OCI-LY1 (cell line): ENCODE data around the gene CYP2C19.

Experiments used
- H2AFZ ChIP-seq: fragments of 200-600 bp; sonication (generic), shearing (Covaris generic); 2 replicates; pipeline ENCODE4 v1.6.0; 2014; ENCODE audit warnings: antibody characterized with exemption, mild to moderate bottlenecking, low read length
- H3F3A ChIP-seq: fragments of 200-600 bp; sonication (generic), shearing (Covaris generic); 2 replicates; pipeline ENCODE4 v1.6.0; 2014; ENCODE audit warnings: mild to moderate bottlenecking, antibody characterized with exemption, low read length, moderate library complexity; ENCODE audit not compliant: insufficient read depth
- H3K27ac ChIP-seq: fragments of 200-600 bp; sonication (generic); 2 replicates; pipeline ENCODE4 v1.5.1; 2014; ENCODE audit warnings: low read length, mixed run types, mild to moderate bottlenecking, low read depth; ENCODE audit not compliant: poor library complexity, severe bottlenecking
- H3K27me3 ChIP-seq: fragments of 200-600 bp; sonication (generic); 2 replicates; pipeline ENCODE4 v1.6.0; 2014; ENCODE audit warnings: antibody characterized with exemption, mild to moderate bottlenecking, low read length, moderate library complexity; ENCODE audit not compliant: insufficient read depth
- H3K36me3 ChIP-seq: fragments of 200-600 bp; sonication (generic); 2 replicates; pipeline ENCODE4 v1.6.1; 2014; ENCODE audit warnings: mild to moderate bottlenecking, antibody characterized with exemption, low read length, moderate library complexity, mixed read lengths; ENCODE audit not compliant: insufficient read depth
- H3K4me1 ChIP-seq: fragments of 200-600 bp; sonication (generic); 2 replicates; pipeline ENCODE4 v1.5.1; 2014; ENCODE audit warnings: mild to moderate bottlenecking, low read length, moderate library complexity; ENCODE audit not compliant: insufficient read depth, severe bottlenecking
- H3K4me2 ChIP-seq: fragments of 200-600 bp; sonication (generic), shearing (Covaris generic); 2 replicates; pipeline ENCODE4 v1.6.1; 2014; ENCODE audit warnings: low read length
- H3K4me3 ChIP-seq: fragments of 200-600 bp; sonication (generic); 2 replicates; pipeline ENCODE4 v1.5.1; 2014; ENCODE audit warnings: low read length, low read depth, mild to moderate bottlenecking, mixed read lengths; ENCODE audit not compliant: poor library complexity, severe bottlenecking
- H3K79me2 ChIP-seq: fragments of 200-600 bp; shearing (Covaris generic); 2 replicates; pipeline ENCODE4 v1.6.1; 2016; ENCODE audit warnings: mixed run types, low read length, mixed read lengths; ENCODE audit not compliant: insufficient read depth
- H3K9ac ChIP-seq: fragments of 200-600 bp; sonication (generic), shearing (Covaris generic); 2 replicates; pipeline ENCODE4 v1.6.1; 2014; ENCODE audit warnings: mild to moderate bottlenecking, low read length, mixed read lengths
- H3K9me2 ChIP-seq: fragments of 200-600 bp; sonication (generic), shearing (Covaris generic); 2 replicates; pipeline ENCODE4 v1.6.1; 2014; ENCODE audit warnings: low read depth, mild to moderate bottlenecking, low read length, mixed read lengths
- H3K9me3 ChIP-seq: fragments of 200-600 bp; shearing (Covaris generic); 2 replicates; pipeline ENCODE4 v1.6.1; 2014; ENCODE audit warnings: low read length, mixed read lengths
- H4K20me1 ChIP-seq: fragments of 200-600 bp; sonication (generic), shearing (Covaris generic); 2 replicates; pipeline ENCODE4 v1.6.0; 2016; ENCODE audit warnings: mild to moderate bottlenecking, low read length; ENCODE audit not compliant: insufficient read depth
- EZH2 ChIP-seq: fragments of 200-600 bp; sonication (generic), shearing (Covaris generic); IDR thresholded peaks from 2 replicates; pipeline ENCODE4 v1.8.0; 2017; ENCODE audit warnings: borderline replicate concordance, mixed run types, mild to moderate bottlenecking, antibody characterized with exemption, low read length, moderate library complexity, mixed read lengths
- TF ChIP-seq, protein P1 (sequence below): fragments of 200-600 bp; sonication (generic), shearing (Covaris generic); IDR thresholded peaks from 2 replicates; pipeline ENCODE4 v1.5.1; 2017; ENCODE audit warnings: mild to moderate bottlenecking, antibody characterized with exemption, low read length, moderate library complexity, mixed read lengths

Gene CYP2C19

DNA sequence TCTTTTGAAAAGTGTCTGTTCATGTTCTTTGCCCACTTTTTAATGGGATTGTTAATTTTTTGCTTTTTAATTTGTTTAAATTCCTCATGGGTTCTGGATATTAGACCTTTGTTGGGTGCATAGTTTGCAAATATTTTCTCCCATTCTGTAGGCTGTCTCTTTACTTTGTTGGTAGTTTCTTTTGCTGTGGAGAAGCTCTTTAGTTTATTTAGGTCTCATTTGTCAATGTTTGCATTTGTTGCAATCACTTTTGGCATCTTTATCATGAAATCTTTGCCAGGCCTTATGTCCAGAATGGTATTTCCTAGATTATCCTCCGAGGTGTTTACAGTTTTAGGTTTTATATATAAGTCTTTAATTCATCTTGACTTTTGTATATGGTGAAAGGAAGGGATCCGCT lies 23.9 kb upstream of the CYP2C19 start:
- Histone ChIP-seq H3K9ac (no peak overlapping the region), H3K4me2 (no peak overlapping the region), H4K20me1 (no peaks in the 10 kb centered on the region), H3K79me2 (no peaks in the 10 kb centered on the region), H3K4me3 (no peak overlapping the region), H3F3A (no peaks in the 10 kb centered on the region), H3K27me3 (no peaks in the 10 kb centered on the region), H3K27ac (no peak overlapping the region), H3K9me2 (no peaks in the 10 kb centered on the region), H3K9me3 (no peaks in the 10 kb centered on the region), H3K4me1 (no peaks in the 10 kb centered on the region), H3K36me3 (no peaks in the 10 kb centered on the region), H2AFZ (no peak overlapping the region)
- TF ChIP-seq EZH2, result no peak
- TF ChIP-seq, protein P1, sequence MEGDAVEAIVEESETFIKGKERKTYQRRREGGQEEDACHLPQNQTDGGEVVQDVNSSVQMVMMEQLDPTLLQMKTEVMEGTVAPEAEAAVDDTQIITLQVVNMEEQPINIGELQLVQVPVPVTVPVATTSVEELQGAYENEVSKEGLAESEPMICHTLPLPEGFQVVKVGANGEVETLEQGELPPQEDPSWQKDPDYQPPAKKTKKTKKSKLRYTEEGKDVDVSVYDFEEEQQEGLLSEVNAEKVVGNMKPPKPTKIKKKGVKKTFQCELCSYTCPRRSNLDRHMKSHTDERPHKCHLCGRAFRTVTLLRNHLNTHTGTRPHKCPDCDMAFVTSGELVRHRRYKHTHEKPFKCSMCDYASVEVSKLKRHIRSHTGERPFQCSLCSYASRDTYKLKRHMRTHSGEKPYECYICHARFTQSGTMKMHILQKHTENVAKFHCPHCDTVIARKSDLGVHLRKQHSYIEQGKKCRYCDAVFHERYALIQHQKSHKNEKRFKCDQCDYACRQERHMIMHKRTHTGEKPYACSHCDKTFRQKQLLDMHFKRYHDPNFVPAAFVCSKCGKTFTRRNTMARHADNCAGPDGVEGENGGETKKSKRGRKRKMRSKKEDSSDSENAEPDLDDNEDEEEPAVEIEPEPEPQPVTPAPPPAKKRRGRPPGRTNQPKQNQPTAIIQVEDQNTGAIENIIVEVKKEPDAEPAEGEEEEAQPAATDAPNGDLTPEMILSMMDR, result no peak

DNA sequence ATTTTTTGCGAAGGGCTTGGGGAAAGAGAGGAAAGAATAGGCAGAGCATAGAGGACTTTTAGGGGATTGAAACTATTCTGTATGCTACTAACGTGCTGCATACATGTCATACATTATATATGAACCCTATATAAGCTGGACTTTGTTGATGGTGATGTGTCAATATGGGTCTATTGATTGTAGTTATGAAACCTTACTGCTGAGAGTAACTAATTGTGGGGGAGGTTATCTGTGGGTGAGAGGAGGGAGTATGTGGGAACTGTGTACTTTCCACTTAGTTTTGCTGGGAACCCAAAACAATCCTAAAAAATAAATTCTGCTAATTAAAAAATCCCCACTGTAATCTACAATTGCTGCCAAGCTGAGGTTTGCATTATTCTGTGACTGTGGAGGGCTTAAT lies 15.3 kb upstream of the CYP2C19 start:
- no peaks in the 10 kb centered on the region for H3K36me3 ChIP-seq
- H3K9me3 ChIP-seq, result no peaks in the 10 kb centered on the region
- H3K27ac ChIP-seq, result no peak overlapping the region
- H2AFZ ChIP-seq, result no peak overlapping the region
- TF ChIP-seq EZH2, result no peak
- TF ChIP-seq, protein P1, result no peak
- H3K9me2 ChIP-seq, result no peaks in the 10 kb centered on the region
- H3K4me2 ChIP-seq, result no peak overlapping the region
- H3K79me2 ChIP-seq, result no peaks in the 10 kb centered on the region
- H3F3A ChIP-seq, result no peaks in the 10 kb centered on the region
- H3K9ac ChIP-seq, result no peak overlapping the region
- H3K4me1 ChIP-seq, result no peaks in the 10 kb centered on the region
- no peaks in the 10 kb centered on the region for H4K20me1 ChIP-seq
- no peak overlapping the region for H3K4me3 ChIP-seq
- no peaks in the 10 kb centered on the region for H3K27me3 ChIP-seq

DNA sequence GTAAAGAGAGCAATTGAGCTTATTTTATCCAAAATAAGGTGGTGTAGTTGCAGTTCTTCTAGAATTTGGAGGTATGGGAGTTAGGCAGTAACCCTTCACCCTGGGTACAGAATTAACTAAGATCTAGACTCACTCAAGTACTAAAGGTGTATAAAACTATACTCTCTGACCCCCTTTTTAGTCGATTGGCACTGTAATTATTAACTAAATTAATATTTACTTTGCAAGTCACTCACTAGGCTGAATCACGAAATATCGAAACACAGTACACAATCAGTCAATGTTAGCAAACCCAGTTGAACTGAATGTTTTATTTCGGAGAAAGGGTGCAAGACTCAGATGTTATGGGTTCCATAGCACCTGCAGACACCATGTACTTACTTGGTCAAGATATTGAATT lies 14.6 kb upstream of the CYP2C19 start:
- TF ChIP-seq EZH2, result no peak
- TF ChIP-seq, protein P1, result no peak
- Histone ChIP-seq H3K9me2 (no peaks in the 10 kb centered on the region), H3K27ac (no peak overlapping the region)

More for the DNA sequence above, 14.6 kb upstream of the CYP2C19 start:
- no peak overlapping the region for H3K4me3 ChIP-seq
- no peaks in the 10 kb centered on the region for H3K4me1 ChIP-seq
- H3K9ac ChIP-seq, result no peak overlapping the region
- no peaks in the 10 kb centered on the region for H3F3A ChIP-seq
- H3K27me3 ChIP-seq, result no peaks in the 10 kb centered on the region
- H3K9me3 ChIP-seq, result no peaks in the 10 kb centered on the region
- H4K20me1 ChIP-seq, result no peaks in the 10 kb centered on the region
- no peaks in the 10 kb centered on the region for H3K36me3 ChIP-seq
- no peak overlapping the region for H2AFZ ChIP-seq
- no peak overlapping the region for H3K4me2 ChIP-seq
- no peaks in the 10 kb centered on the region for H3K79me2 ChIP-seq
